ENCODE measurements around the gene GMFB.

Gene GMFB

GRCh38 chr14:54509546-54510501 is 21.0 kb upstream of the GMFB start, which contains the start of gene CGRRF1:
Gene CGRRF1 (plus strand): TSS chr14:54509906. CDS start chr14:54509960, 54 bp downstream.
- DNase-seq (ENCODE audit: low read depth): peak; percentile 93
- H3K4me3 ChIP-seq (ENCODE audit: low read depth, low read length): peak within 1 kb of the TSS; percentile 93
- peak; percentile 62 for TF ChIP-seq CTCF (IDR thresholded peaks at IDR 0.05; ENCODE audit: control insufficient read depth, extremely low read depth, insufficient read depth)

GRCh38 chr14:54503486-54503885 is 14.7 kb upstream of the GMFB start:
- no peak for DNase-seq (ENCODE audit: low read depth)
- TF ChIP-seq CTCF (IDR thresholded peaks at IDR 0.05; ENCODE audit: control insufficient read depth, extremely low read depth, insufficient read depth): peak; percentile 59
- no peak overlapping the region for H3K4me3 ChIP-seq (ENCODE audit: low read depth, low read length)

GRCh38 chr14:54502602-54503001 is 13.8 kb upstream of the GMFB start:
- TF ChIP-seq CTCF (IDR thresholded peaks at IDR 0.05; ENCODE audit: control insufficient read depth, extremely low read depth, insufficient read depth): no peak
- no peak for DNase-seq (ENCODE audit: low read depth)
- no peak overlapping the region for H3K4me3 ChIP-seq (ENCODE audit: low read depth, low read length)

- H3K4me3 ChIP-seq (ENCODE audit: low read depth, low read length): no peak overlapping the region
- DNase-seq (ENCODE audit: low read depth): no peak
- no peak for TF ChIP-seq CTCF (IDR thresholded peaks at IDR 0.05; ENCODE audit: control insufficient read depth, extremely low read depth, insufficient read depth)
Measured at GRCh38 chr14:54501480-54501879, 12.7 kb upstream of the GMFB start.

GRCh38 chr14:54500744-54501143 is 12.0 kb upstream of the GMFB start:
- no peak overlapping the region for H3K4me3 ChIP-seq (ENCODE audit: low read depth, low read length)
- TF ChIP-seq CTCF (IDR thresholded peaks at IDR 0.05; ENCODE audit: control insufficient read depth, extremely low read depth, insufficient read depth): no peak
- no peak for DNase-seq (ENCODE audit: low read depth)

- no peak for TF ChIP-seq CTCF (IDR thresholded peaks at IDR 0.05; ENCODE audit: control insufficient read depth, extremely low read depth, insufficient read depth)
- no peak for DNase-seq (ENCODE audit: low read depth)
Measured at GRCh38 chr14:54498579-54498978, 9.8 kb upstream of the GMFB start.

More at GRCh38 chr14:54498579-54498978, 9.8 kb upstream of the GMFB start:
- H3K4me3 ChIP-seq (ENCODE audit: low read depth, low read length): no peak overlapping the region

Data from LNCaP clone FGC (cell line).